ENCODE measurements around the gene SYNE1.

SYNE1 gene

GRCh38 chr6:152316024-152316423 lies 321.1 kb downstream of the SYNE1 start:
- DNase-seq (ENCODE audit: low read depth, low spot score): no peak

GRCh38 chr6:152314483-152314832 lies 322.7 kb downstream of the SYNE1 start:
- no peak for DNase-seq (ENCODE audit: low read depth, low spot score)

GRCh38 chr6:152313542-152314482 lies 323.4 kb downstream of the SYNE1 start:
- DNase-seq (ENCODE audit: low read depth, low spot score): no peak

GRCh38 chr6:152312434-152312833 lies 324.7 kb downstream of the SYNE1 start:
- no peak for DNase-seq (ENCODE audit: low read depth, low spot score)

- no peak for DNase-seq (ENCODE audit: low read depth, low spot score)
Observed at GRCh38 chr6:152310371-152310954, 326.7 kb downstream of the SYNE1 start.

GRCh38 chr6:152309648-152310047 lies 327.5 kb downstream of the SYNE1 start:
- DNase-seq (ENCODE audit: low read depth, low spot score): peak; percentile 9

- no peak for DNase-seq (ENCODE audit: low read depth, low spot score)
Observed at GRCh38 chr6:152309006-152309405, 328.2 kb downstream of the SYNE1 start.

GRCh38 chr6:152308306-152308705 lies 328.9 kb downstream of the SYNE1 start:
- no peak for DNase-seq (ENCODE audit: low read depth, low spot score)

GRCh38 chr6:152305672-152306071 lies 331.5 kb downstream of the SYNE1 start:
- DNase-seq (ENCODE audit: low read depth, low spot score): no peak

- peak; percentile 75 for DNase-seq (ENCODE audit: low read depth, low spot score)
Observed at GRCh38 chr6:152301765-152302568, 335.2 kb downstream of the SYNE1 start.

- no peak for DNase-seq (ENCODE audit: low read depth, low spot score)
Observed at GRCh38 chr6:152301021-152301764, 336.0 kb downstream of the SYNE1 start.

GRCh38 chr6:152300517-152300916 lies 336.6 kb downstream of the SYNE1 start:
- DNase-seq (ENCODE audit: low read depth, low spot score): no peak

- DNase-seq (ENCODE audit: low read depth, low spot score): no peak
Observed at GRCh38 chr6:152298848-152299735, 338.1 kb downstream of the SYNE1 start.

- no peak for DNase-seq (ENCODE audit: low read depth, low spot score)
Observed at GRCh38 chr6:152298055-152298647, 339.0 kb downstream of the SYNE1 start.

GRCh38 chr6:152296648-152297376 lies 340.4 kb downstream of the SYNE1 start:
- no peak for DNase-seq (ENCODE audit: low read depth, low spot score)

GRCh38 chr6:152295920-152296319 lies 341.2 kb downstream of the SYNE1 start:
- DNase-seq (ENCODE audit: low read depth, low spot score): no peak

- no peak for DNase-seq (ENCODE audit: low read depth, low spot score)
Observed at GRCh38 chr6:152295346-152295745, 341.8 kb downstream of the SYNE1 start.

GRCh38 chr6:152293404-152293803 lies 343.8 kb downstream of the SYNE1 start:
- no peak for DNase-seq (ENCODE audit: low read depth, low spot score)

- DNase-seq (ENCODE audit: low read depth, low spot score): no peak
Observed at GRCh38 chr6:152292555-152292954, 344.6 kb downstream of the SYNE1 start.
